Inferior parietal cortex (tissue), 1 donor: ENCODE measurements around the gene RAB7B.
A peak's percentile ranks its signal among the peaks of the same experiment; 100 is the strongest.
"Not testable (repeated sequence)": the region's sequence is repeated elsewhere in the genome, so short reads cannot be mapped to it uniquely, and the experiment has no call there.

ENCODE experiments used
- DNase-seq: peaks from one replicate; pipeline ENCODE4 v3.0.0-alpha.2; 2016; ENCODE audit errors: extremely low spot score

Gene RAB7B

GRCh38 chr1:206002871-206003801 lies at the start of gene RAB7B:
RAB7B (minus strand) TSS chr1:206003395; CDS start chr1:205994135, 9,260 bp downstream.
- DNase-seq, result no peak

DNA sequence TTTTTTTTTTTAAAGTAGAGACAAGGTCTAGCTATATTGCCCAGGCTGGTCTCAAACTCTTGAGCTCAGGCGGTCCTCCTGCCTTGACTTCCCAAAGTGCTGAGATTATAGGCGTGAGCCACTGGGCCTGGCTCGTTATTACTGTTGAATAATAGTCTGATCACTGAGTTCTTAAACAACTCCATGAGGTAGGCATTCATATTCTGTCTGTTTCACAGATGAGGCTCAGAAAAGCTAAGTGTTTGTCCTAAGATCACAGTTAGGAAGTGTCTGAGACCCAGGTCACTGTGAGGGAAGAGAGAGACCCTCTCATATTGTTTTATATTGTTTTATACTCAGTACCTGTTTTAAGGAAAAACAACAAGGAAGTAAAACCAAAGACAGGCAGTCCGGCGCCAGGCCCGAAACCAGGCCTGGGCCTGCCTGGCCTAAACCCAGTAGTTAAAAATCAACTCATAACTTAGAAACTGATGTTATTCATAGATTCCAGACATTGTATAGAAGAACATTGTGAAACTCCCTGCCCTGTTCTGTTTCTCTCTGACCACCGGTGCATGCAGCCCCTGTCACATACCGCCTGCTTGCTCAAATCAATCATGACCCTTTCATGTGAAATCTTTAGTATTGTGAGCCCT lies 49.2 kb upstream of the RAB7B start:
- DNase-seq, result not testable (repeated sequence)

DNA sequence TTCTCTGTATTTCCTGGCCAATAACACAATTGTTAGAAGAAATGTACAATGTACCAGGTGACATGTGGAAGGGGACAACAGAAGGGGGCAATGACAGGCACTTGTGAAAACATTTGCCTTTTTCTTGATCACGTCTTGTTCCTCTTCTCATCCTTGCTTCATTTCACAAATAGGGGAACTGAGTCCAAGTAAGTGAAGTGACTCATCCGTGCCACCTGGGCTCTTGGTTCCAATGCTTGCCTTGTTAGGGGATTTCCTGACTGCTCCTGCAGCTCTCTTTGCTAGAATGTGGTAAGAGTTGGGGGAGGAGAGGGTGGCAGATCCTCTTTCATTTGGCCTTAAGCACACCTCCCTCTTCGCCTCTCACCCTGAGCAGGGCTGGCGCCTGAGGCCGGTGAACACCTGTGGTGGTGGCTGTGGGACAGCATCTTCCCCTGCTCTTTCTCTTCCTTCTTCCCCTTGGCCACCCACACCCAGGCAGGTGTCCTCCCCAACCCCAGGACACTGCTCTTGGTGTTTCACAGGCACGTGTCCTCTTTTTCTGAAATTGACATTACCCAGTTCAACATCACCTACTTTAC lies 47.5 kb upstream of the RAB7B start:
- DNase-seq, result no peak

DNA sequence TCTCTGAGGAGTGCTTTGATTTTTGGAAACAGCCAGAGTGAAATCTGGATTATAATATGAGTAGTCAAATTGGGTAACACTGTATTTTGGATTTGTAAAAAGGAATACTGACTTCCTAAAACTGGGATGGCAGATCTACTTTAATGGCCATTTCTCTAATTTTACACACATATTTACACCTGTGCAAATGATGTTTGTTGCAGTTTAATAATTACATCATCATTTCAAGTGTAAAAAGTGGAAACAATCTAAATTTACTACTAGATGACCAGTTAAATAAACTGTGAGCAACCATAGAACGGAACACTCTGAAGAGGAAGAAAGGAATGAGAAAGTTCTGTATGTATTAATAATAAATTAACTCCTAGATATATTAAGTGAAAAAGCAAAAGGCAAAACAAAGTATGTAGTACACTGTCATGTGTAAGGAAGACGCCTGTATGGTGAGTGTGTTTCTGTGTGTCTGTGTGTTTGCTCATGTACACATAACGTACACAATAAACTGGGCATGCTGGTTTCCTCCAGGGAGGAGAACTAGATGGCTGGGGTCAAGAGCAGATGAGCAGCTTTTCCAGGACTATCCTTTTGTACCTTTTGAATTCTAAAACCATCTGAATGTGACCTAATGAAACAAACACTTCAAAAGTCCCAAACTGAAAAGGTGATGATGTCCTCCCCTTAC lies 46.9 kb upstream of the RAB7B start:
- DNase-seq, result no peak

- no peak for DNase-seq
These were observed 46.1 kb upstream of the RAB7B start for GRCh38 chr1:206049293-206049692.

DNA sequence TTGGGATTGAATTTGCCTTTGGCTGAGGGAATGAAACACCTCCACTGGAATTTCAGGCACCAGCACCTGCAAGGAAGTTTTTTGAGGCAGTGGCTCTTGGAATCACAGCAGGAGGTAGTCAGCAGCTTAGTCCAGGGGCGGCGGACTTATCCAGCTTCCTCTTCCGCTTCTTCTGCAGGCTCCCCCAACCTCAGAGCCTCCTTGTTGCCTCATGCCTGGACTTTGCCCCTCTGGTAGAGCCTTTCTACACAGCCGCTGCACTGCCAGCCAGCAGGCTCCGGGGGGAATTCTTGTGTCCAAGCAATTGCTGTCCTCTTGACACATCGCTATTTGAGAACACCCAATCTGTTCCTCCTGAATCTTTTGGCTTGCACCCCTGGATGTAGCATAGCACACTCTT lies 45.4 kb upstream of the RAB7B start:
- no peak for DNase-seq

DNA sequence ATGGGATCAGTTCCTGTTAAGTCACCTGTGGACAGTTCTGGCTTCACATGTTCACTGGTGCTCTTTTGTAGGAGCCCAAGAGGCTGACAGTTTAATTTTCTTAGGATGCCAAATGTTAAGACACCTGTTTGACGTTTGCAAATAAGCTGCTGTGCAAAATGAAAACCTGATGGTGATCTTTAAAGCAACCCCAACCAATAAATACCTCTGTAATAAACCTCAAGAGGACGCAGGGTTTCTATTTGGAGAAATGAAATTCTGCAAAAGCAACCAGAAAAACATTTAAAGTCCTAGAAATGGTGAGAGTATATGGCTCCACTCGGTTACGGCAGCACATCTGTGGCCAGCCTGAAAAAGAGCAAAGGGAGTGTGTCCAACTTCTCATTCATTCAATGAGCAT lies 44.1 kb upstream of the RAB7B start:
- DNase-seq, result no peak

- no peak for DNase-seq
These were observed 38.4 kb upstream of the RAB7B start for GRCh38 chr1:206041640-206042039.

DNA sequence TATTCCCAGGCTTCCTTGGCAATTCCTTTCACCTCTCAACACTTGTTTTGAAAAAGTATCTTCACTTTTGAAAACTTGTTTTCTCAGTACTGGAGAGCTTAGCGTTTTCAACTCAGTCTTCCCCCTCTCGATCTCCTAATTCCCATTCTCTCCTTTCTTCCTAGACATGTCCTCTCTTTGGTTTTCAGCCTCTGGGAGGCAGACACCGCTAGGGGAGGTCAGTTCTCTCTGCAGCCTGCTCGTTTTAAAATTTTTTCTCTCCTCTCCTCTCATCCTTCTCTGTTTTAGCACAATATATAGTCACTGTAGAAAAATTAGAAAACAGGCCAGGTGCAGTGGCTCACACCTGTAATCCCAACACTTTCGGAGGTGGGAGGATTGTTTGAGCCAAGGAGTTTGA lies 37.1 kb upstream of the RAB7B start:
- no peak for DNase-seq

DNA sequence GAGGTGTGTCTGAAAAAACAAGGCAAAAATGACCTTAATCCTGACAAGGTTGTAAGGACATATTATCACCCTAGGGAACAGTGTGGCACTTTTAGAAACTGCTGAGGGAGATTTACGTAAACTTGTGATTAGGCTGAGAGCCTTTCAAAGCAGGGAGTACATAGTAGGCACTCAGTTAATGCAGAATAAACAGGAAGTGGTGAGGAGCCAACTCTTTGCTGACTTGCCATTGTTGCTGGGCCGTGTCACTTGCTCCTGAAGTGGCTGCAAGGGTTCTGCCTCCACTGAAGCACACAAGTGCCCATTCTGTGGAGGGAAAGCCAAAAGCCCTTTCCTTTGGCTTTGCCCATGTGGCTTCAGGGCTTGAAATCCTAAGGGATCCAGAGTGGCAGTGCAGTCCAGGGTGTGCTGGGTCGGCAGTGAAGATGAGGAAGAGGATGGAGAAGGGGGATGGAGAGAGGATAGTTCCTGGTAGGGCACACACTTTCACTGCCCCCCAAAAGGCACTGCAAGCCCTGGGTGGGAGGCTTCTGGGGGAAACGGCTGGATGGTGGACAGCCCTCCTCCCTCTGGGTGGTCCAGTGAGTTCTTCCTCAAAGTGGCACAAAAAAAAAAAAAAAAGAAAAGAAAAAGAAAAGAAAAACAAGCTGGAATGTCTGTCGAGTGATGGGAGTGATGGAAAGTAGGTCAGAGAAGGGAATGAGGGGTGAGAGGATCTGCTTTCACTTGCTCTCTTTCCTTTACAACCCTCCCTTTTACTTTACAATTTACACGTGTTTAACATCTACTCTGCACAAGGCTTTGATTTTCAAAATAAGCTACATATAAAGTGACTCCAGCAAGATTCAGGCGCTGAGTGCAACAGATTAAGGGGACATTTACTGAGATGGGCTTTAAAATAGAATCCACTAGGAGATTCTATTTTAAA lies 36.1 kb upstream of the RAB7B start:
- DNase-seq, result no peak

DNA sequence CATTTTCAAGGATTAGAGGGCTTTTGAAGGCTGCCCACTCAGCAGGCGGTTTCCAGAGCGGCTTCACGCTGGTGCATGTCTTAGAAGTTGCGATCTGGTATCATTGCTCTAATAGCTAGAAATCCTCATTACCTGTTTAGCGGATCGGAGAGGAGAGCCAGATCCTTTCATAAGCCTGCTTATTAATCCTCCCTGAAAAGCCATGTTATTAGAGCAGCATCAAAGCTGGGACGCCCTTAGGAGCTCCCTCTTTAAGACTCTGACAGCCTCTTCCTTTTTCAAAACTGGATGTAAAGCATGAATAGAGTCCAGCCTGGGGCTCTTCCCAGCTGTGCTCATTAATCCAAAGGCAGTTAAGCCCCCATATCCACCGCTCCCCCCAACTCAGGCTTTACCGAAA lies 34.4 kb upstream of the RAB7B start:
- no peak for DNase-seq

DNA sequence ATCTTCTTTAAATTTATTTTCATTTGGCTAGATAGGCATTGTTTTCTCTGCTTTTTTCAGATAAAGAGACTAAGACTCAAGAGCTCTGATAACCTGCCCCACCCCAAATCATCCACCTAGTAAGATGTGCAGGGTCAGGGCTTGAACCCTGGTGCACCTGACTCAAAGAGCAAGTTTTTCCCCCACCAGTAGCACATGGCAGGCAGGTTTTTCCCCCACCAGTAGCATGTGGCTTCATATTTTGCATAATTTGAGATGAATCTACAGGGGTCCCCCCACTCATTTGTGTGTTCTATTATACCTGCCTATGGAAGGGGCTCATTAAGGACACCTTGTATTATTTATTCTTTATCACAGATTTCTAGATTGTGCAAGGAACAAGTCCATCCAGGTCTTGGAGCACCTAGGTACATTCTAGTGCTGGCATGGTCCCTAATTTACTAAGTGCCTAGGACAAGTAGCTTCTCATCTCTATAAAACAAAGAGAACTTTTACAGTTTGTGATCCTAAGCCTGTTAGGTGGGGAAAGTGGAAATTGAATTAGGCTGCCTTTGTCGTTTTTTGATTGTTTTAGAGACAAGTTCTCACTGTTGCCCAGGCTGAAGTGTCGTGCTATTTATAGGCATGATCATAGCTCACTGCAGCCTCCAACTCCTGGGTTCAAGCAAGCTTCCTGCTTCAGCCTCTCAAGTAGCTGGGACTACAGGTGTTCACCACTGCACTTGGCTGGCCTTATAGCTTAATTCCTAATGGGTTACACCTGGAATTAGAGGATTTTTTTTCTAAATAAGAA lies 33.7 kb upstream of the RAB7B start:
- DNase-seq, result no peak

GRCh38 chr1:206035027-206035426 lies 31.8 kb upstream of the RAB7B start:
- DNase-seq, result no peak

DNA sequence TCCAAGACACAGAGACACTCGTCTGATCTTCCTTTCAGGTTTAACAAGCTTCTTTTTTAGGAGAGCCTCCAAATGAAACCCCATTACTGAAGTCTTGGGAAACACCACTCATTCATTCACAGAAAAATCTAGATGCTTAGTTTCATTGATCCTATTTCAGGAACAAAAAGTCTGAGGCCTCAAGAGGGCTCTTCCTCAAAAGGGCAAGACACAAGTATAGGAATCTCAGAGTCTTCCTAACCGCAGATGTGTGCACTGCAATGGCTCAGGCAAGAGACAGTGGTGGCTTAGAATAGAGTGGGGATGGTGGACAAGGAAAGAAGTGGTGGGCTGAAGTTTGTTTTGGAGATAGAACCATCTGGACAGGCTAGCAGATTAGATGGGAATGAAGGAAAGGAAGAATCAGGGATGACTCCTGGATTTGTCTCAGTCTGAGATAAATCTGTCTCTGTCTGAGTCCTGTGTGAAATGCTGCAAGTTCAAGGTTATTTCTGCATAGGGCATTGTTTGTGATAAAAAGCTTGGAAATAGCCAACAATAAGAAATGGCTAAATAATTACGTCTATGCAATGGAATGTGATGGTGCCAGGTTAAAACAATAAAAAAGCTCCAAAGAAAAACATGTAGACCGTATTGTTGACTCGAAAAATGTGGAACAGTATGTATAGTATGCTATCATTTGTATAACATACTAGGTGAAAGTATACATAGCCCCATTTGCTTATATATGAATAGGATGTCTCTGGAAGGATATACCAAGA lies 29.4 kb upstream of the RAB7B start:
- no peak for DNase-seq

- DNase-seq, result peak; percentile 79
These were observed 27.5 kb upstream of the RAB7B start for GRCh38 chr1:206030714-206031113.

- no peak for DNase-seq
These were observed 27.0 kb upstream of the RAB7B start for GRCh38 chr1:206030191-206030590.

GRCh38 chr1:206029484-206029883 lies 26.3 kb upstream of the RAB7B start:
- no peak for DNase-seq

DNA sequence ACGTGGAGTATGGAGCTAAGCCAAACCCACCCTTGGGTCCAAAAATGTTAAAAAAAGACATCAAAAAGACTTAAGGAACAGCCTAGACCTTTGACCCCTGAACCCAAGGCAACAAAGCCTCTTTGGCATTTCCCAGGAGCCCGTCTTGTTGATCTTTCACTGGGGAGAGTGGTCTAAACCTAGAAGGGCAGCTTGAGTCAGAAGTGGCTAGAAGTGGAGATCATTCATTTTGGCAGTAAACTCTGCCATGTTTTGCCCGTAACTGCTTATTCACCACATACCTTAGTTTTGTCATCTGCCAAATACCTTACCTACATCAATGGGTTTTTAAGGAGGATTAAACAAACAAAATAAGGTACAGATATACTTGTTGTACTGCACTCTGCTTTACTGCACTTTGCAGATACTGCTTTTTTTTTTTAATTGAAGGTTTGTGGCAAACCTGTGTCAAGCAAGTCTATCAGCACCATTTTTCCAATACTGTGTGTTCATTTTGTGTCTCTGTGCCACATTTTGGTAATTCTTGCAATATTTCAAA lies 22.2 kb upstream of the RAB7B start:
- no peak for DNase-seq

GRCh38 chr1:206023695-206024094 lies 20.5 kb upstream of the RAB7B start, which contains the start of gene CTSE:
CTSE (minus strand) TSS chr1:206023895; CDS start chr1:206023791, 104 bp downstream.
- no peak for DNase-seq
